ENCODE results near the gene CEP72.
"Not testable (repeated sequence)": the region's sequence is repeated elsewhere in the genome, so short reads cannot be mapped to it uniquely, and the experiment has no call there.

Gene CEP72

GRCh38 chr5:581266-581665, 30.9 kb upstream of the CEP72 start:
- DNase-seq, result no peak

GRCh38 chr5:581941-582340, 30.2 kb upstream of the CEP72 start:
- no peak for DNase-seq

GRCh38 chr5:582445-582844, 29.7 kb upstream of the CEP72 start:
- not testable (repeated sequence) for DNase-seq

- no peak for DNase-seq
Observed at GRCh38 chr5:582936-583635, 29.1 kb upstream of the CEP72 start.

GRCh38 chr5:583645-584044, 28.5 kb upstream of the CEP72 start:
- no peak for DNase-seq

- DNase-seq, result no peak
Observed at GRCh38 chr5:584216-584615, 27.9 kb upstream of the CEP72 start.

GRCh38 chr5:584846-585245, 27.3 kb upstream of the CEP72 start:
- no peak for DNase-seq

- DNase-seq, result no peak
Observed at GRCh38 chr5:585556-585955, 26.6 kb upstream of the CEP72 start.

GRCh38 chr5:585962-586628, 26.0 kb upstream of the CEP72 start:
- DNase-seq, result no peak

- DNase-seq, result no peak
Observed at GRCh38 chr5:586751-587285, 25.3 kb upstream of the CEP72 start.

GRCh38 chr5:587403-587802, 24.7 kb upstream of the CEP72 start:
- no peak for DNase-seq

GRCh38 chr5:588406-588995, 23.6 kb upstream of the CEP72 start:
- no peak for DNase-seq

- DNase-seq, result no peak
Observed at GRCh38 chr5:589173-589572, 23.0 kb upstream of the CEP72 start.

GRCh38 chr5:589588-589987, 22.6 kb upstream of the CEP72 start:
- DNase-seq, result no peak

GRCh38 chr5:590346-590745, 21.8 kb upstream of the CEP72 start:
- no peak for DNase-seq

GRCh38 chr5:591746-592145, 20.4 kb upstream of the CEP72 start:
- DNase-seq, result no peak

GRCh38 chr5:592158-592557, 20.0 kb upstream of the CEP72 start:
- no peak for DNase-seq

- DNase-seq, result no peak
Observed at GRCh38 chr5:593511-593910, 18.6 kb upstream of the CEP72 start.

- DNase-seq, result no peak
Observed at GRCh38 chr5:594226-594860, 17.8 kb upstream of the CEP72 start.

- no peak for DNase-seq
Observed at GRCh38 chr5:595285-595875, 16.8 kb upstream of the CEP72 start.

GRCh38 chr5:597871-598563, 14.1 kb upstream of the CEP72 start:
- DNase-seq, result no peak

GRCh38 chr5:598564-598890, 13.6 kb upstream of the CEP72 start:
- DNase-seq, result no peak

Data from T1000 (cell line).